ENCODE measurements around the gene FNDC5.

FNDC5 gene

DNA sequence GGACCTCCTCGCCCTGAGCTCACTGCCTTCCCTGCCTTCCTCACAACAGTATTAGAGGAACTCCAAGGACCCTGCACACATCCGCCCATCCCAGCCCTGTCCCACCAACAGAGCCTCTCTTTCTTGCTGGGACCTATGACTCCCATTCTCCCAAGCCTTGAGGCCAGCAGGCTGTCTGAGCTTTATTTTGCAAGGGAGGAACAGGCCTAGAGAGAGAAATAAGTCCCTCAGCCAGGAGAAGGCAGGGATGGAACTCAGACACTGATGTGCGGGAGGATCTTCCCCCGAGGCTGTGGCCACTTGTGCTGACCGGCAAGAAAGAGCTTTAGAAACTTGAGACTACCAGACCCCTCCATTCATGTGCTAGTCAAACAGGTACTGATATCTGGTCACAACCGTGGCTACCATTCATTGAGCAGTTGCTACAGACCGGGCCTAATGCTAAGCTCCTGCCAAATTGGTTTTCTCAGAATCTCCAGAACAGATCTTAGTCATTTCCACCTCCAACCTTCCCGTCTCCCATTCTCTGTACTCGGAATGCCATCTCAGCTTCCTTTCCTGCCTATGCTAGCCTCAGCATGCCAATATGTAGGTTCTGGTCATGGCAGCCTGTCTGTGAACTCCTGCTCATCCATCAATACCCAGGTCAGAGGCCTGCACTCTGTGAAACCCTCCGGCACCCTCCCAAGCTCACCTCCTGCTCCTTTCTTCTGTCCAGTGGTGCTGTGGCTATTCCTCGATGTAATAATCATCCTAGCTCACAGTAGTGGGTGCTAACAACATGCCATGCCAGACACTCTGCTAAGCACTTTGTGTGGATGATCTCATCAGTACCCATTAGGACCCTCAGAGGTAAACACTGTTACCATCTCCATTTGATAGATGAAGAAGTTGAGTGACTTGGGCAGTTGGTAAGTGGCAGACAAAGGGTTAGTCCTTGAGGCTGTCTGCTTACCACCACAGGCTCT, 26.7 kb upstream of the FNDC5 start:
- no peak for DNase-seq

DNA sequence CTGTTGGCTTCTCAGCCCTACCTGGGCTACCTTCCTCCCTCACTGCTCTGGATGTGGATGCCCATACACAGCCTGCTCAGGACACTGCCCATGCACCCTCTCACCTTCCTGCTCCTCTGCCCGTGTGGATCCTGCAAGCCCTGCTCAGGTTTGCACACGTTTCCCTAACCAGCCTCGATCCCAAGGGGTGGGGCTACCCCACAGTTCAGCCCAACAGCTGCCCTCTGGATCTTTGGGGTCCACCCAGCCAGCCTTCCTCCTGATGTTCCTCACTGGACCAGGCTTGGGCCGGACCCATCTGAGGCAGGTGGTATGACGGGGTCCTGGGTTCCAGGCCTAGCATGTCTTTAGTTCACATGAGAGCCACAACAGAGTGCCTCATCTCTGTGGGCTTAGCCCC, 25.7 kb upstream of the FNDC5 start:
- no peak for DNase-seq

DNA sequence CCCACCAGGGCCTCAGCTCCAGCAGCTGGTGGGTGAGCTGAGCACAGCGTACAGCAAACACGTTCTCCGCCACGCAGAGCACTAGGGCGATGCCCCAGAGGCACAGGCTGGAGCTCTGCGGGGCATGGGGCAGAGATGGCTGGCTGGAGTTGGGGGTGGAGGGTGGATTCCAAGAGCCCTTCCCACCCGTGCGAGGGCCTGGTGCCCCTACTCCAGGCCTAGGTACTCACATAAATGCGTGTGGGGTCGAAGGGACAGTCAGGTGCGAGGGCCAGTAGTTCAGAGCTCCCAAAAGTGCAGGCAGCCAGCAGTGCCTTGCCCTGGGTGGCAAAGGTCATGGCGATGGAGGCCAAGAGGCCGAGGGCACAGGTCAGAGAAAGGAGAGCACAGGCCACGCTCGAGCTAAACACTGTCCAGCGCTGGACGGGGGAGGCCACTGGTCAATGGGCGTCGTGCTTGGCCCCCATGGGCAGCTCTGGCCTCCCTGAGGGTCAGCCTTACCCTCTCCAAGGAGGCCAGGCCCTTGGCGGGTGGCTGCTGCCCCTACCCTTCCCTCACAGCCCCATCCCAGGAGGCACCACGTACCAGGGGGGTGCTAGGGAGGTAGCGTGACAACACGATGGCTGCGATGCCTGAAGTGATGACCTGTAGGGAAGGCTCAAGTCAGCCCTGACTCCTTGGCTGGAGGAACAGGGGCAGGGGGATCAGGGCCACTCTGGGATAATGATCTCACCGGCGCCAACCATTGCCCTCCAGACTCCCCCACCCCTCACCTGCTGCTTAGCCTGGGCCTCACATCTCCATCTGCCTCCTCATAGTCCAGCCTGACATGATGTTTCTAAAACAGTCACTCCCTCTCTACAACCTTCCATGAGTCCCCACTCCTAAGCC, 24.9 kb upstream of the FNDC5 start:
- DNase-seq: no peak

DNA sequence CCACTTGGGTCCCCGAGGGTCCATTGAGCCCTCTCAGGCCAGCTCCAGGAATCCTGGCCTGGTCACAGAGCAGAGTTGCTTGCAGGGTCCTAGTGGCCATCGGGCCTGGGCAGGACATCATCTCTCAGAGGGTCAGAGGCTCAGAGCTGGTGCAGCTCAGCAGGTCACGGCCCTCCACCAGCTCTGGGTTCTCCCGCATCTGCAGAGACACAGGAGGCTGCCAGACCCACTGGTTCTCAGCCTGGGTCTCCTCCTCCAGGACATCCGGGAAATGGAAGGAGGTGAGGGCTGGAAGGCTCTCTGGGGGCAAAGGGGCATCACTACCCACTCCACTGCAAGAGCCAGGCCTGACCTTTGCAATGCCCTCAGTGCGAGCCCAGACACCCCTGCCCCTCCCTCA, 24.0 kb upstream of the FNDC5 start:
- DNase-seq: no peak

DNA sequence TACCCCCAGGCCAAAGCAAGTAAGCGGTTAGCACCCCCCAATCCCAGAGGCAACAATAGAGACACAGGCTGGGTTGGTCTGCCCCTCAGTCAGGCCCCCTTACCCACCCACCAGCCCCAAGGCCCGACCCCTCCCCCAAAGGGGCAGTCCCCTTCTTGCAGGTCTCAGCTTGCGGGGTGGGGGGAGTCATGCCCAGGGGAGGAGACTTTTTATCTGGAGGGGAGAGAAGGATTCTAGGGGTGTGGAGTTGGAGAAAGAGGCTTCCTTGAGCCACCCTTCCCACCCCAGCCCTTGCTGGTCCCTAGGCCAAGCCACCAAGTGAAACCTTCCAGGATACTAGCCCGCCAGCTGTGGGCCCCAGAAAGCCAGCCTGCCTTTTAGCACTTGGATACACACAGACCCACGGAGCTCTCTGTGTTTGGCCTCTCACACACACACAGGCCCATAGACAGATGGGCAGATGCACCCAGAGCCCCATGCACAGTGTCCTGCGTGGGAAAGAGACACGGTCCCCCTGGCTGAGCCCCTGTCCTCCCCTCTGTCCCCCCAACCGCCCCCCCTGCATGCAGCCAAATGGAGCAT, 23.4 kb upstream of the FNDC5 start:
- no peak for DNase-seq

DNA sequence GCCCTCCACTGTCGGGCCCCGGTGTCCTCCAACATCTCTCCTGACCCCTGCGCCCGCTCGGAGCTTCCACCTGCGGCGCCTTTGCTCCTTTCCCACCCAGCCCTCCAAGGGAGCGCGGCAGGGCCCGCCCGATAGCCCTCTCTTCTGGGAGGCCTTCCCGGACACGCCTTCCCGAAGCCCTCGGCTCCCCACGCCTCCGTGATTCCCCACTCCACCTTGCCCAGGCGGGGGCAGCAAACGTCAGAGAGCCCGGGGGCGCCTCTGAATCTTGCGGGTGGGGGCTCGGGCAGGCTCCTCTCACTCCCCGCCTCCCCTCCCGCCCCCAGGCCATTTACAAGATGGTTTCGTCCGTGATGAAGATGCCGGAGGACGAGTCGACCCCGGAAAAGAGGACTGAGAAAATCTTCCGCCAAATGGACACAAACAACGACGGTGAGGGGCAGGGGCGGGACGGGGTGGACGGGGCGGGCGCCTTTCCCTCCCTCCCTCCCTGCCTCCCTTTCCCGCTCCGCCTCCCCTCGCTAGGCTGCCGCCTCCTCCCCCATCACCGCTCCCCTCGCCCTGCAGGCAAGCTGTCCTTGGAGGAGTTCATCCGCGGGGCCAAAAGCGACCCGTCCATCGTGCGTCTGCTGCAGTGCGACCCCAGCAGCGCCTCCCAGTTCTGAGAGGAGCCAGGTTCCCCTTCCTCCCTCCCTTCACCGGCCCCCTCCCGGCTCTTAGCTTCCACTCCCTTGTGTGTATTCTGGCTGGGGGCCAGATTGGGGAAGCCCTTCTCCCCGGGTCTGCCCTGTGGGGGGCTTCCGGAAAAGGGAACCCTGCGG, 22.7 kb upstream of the FNDC5 start:
- DNase-seq: no peak

DNA sequence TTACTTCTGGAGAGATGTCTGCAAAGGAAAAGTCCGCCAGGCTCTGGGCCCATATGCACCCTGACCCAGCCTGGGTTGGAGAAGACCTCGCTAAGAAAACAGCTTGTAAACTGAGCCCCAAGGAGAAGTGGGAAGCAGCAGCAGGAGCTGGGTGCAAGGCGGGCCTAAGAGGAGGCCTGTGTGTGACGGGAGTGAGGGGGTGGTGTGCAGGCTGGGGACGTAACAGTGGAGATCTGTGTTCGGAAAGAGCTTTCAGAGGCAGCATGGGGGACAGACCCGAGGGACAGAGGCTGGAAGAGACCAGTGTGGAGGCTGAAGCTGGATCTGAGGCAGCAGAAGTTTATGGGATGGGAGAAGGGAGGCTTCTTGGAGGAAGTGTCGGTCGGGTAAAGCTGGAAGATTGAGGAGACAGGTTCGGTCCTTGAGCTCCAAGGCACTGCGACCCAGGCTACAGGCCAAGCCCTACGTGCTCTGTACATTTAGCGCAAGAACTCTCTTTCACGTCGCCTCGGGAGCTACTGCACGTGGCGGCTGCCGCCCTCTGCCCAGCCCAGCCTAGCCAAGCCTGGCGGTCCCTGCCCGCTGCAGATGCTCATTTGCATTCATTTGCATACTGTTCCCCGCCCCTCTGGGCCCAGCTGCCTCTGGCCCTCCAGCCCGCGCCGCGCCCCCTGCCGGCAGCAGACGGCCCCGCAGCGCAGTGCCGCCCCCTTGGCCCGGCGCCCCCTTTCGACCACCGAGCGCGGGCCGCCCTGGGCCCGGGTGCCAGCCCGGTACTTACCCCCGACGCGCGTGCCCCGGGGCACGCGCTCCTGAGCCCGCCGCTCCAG, 21.9 kb upstream of the FNDC5 start:
- DNase-seq: peak; percentile 30

DNA sequence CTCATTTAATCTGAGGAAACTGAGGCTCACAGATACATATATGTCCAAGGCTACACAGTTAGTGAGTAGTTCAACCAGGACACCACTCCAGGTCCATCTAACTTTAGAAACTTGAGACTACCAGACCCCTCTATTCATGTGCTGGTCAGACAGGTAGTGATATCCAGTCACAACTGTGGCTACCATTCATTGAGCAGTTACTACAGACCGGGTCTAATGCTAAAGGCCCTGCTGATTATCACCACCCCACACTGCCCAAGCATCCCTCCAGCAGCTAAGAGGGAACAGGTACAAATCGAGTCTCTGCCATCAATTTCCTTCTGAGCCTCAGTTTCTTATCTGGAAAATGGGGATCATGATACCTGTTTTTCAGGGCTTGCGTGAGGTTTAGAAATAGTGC, 20.9 kb upstream of the FNDC5 start:
- DNase-seq: no peak

DNA sequence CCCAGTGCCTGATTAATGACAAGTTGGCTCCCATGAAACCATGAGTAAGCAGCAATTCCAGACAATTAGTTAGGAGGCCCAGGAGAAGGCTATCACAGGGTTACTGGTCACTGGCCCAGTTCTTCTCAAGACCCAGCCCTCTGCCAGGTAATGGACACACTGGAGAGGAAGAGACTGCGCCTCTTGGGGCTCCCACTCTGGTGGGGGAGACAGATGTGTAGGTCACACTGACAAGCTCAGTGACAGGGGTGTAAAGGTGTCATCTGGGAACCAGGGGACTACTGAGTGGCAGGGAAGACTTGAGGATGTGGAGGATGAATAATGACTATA, 20.5 kb upstream of the FNDC5 start:
- no peak for DNase-seq

DNA sequence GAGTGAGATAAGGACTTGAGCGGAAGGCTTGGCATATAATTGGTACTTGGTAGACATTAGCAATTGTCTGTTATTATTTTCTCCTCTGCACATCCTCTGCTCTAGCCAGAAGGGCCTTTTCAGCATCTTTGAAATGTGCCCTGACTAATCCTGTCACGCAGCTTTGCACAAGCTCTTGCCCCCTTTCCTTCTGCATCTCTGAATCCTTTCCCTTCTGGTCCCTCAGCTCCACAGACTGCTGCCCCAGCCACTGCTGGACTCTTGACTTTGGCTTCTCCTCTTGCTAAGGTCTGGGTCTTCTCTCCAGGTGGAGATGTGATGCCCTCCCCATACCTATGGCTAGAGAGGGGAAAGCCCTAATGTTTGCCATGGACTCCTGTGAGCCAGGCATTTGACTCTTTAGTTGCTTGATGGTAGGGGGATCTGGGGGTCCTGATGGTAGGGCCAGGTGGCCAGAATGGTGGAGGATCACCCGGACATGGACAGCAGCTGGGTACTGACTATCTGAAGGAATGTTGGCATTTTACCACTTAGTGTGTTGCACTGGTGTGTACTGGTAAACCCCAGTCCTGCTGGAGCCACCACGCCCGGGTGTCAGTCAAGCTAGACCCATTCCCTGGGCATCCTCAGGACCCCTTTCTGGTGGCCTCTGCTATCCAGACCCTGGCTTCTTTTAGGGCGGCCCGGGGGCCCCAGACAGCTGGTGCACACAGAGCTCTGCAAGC, 20.0 kb upstream of the FNDC5 start:
- DNase-seq: no peak

DNA sequence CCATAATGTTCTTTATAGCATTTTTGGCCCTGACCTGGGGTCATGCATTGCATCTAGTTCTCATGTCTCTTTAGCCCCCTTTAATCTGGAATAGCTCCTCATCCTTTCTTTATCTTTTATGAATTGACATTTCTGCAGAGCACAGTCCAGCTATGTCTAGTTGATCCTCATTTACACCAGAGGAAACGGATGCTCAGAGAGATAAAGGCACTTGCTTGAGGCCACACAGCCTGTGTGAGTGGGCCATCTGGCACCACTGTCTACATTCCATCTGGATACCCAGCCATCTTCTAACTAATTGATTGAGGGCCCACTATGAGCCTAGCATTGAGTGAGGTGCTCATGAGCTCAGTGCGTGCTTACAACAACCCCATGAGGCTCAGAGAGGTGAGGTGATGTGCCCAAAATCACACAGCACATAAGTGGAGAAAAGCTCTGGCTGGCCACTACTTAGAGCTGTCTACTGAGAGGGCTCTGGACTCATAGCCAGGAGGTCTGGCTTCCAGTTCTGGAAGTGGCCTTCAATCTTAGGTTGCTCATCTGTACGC, 19.1 kb upstream of the FNDC5 start:
- no peak for DNase-seq

DNA sequence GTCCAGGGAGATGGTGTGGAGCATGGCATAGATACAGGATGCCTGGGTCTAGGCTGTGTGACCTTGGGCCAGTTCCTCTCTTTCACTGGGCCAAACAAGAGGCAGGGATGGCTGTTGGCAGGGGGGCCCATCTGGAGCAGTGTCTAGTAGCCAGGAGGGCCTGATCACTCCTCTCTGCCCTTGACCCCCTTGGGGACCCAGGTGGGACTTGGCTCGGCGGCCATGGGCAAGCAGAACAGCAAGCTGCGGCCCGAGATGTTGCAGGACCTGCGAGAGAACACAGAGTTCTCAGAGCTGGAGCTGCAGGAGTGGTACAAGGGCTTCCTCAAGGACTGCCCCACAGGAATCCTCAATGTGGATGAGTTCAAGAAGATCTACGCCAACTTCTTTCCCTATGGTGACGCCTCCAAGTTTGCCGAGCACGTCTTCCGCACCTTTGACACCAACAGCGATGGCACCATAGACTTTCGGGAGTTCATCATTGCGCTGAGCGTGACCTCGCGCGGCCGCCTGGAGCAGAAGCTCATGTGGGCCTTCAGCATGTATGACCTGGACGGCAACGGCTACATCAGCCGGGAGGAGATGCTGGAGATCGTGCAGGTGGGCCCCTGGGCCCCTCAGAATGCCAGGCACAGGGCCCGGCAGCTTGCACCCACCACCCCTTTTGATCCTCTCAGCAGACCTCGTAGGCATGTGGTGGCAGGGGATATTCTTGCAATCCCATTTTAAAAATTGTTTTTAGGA, 18.1 kb upstream of the FNDC5 start:
- no peak for DNase-seq

DNA sequence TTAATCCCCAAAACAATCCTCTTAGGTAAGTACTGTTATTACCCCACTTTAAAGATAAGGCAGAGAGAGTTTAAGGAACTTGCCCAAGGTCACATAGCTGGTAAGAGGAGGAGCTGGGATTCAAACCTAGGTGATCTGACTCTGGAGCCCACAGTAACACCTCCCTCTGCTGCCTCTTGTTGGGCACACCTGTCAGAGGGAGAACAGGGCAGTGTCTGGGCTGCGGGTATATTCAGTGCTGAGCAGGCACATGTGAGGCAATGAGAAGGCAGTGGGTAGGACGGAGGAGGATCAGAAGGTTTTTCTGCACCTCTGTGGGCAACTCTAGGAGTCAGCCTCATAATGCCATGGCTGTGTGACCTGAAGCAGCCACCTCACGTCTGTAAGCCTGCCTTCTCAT, 17.4 kb upstream of the FNDC5 start:
- no peak for DNase-seq

DNA sequence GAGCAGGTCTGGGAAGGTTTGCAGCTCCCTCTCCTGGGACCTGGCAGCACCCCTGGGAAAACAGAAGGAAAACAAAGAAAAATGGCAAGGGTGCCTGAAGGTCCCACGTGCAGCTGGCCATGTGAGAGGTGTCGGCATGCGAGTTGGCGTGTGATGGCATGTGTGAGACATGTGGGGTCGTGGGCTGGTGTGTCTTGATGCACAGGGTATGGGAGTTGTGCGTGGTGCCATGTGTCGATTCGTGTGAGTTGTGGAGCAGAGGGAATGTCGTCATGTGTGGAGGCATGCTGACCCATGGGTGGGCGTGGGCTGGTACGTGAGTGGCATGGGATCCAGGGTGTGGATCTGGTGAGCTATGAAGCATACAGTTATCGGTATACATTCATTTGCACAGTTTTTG, 16.9 kb upstream of the FNDC5 start:
- DNase-seq: no peak

DNA sequence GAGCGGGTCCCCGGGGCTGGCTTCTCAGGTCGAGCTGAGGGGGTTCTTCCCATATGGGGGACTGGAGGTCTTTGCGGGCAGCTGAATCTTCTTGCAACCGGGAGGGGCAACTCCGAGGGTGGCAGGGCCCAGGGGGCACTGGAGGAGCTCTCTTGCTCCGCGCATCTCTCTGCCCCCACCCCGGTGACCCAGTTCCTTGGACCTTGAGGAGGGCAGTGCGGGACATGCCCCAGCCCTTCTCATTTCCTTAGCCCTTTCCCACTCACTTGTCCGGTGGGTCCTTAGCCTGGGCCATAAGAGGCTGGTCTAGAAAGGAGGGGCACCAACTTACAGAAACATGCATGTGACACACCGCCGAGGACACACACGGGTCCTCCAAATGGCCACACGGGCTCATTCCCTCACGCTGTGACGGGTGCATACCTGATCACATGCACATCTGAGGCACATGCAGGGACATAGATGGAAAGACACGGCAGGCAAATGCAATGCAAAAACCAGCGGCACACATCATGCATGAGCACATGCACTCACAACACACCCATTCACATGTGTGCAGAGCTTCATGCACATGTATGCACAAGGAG, 16.2 kb upstream of the FNDC5 start:
- no peak for DNase-seq

DNA sequence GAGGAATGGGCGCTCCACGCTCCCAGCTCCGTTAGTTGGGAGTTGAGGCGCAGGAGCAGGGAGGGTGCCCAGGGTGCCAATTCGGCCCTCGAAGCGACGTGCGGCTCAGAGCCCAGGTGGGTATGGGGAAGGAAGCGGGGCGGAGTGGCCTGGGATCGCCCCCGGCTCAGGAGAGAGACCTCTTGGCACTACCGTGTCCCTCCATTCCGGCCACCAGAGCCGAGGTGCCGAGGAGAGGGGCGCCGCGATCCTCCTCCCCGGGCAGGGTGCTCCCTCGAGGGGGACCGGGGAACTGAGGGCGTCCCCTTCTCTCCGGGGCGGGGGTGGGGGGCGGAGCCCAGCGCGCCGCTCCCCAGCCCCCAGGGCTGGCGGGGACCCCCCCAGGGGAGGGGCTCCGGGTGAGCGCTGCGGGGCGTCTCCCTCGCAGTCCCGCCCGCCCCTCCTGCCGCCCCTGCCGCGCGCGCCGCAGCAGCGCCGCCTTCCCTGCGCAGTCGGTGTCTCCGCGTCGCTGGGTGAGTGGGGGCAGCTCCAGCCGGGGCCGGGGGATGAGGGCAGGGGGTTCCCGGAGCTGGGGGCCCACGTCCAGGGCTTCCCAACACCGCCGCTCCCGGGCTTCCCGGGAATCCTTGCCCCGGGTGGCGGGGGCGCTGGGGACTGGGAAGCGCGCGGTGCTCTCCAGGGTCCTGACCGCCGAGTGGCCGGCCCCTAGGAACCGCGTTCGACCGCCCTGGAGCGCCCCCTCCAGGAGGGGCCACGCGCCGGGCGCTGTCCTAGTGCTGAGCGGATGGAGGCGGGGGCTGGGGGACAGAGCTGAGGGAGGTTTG, 15.5 kb upstream of the FNDC5 start, which contains the start of gene HPCA:
TSS of gene HPCA (plus strand) at position 488 of the 824 bp plus-strand sequence. CDS start 2,408 bp downstream, outside the sequence.
- peak; percentile 57 for DNase-seq

DNA sequence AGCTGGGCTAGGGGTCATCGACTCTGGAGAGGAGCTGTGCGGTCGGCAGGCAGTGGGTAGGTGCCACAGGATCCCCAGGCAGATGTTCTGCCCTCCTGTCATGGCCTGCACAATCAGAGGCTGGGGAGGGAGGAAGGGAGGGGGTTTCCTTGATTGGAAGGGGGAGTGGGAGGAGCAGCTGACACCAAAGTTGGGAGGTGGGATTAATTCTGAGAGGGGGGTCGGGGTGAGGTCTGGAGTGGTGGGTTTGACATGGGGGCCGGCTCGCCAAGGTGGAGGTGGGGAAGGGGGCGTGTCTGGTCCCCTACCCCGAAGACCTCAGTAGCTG, 14.9 kb upstream of the FNDC5 start:
- no peak for DNase-seq

DNA sequence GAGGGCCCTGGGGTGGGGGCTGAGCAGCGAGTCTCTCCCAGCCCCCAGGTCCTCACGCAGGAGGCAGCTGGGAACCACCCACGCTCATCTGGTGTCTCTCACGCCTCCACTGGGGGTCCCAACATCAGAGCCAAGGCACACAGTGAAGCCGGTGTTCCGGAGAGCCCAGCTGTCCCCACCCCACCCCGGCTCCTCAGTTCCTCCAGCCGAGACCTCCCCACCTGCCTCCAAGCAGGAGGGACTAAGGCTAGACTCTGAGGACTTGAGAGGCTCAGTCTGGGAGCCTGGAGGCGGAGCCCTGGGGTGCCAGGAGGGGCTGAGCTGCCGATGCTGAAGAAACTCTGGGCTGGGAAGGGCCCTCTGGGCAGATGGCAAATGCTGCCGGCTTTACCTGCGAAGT, 14.0 kb upstream of the FNDC5 start:
- no peak for DNase-seq

DNA sequence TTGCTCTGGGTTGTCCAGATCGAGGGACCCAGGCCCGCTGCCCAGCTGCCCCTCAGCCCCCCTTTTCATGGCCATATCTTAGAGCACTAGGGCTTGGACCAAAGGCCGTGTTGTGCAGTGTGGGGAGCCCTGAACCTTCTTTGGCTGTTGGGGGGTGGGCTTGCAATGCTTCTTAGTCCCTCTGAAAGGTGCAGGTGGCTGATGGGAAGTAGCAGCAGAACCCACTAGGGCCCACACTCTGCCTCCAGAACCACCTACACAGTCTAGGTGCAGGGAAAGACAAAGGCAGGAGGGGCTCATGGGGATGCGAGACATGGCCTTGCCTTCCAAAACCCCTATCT, 13.3 kb upstream of the FNDC5 start:
- DNase-seq: no peak

Measured in suppressor macrophage treated with lipopolysaccharide for 4 hours (primary cell).